GM19328 (cell line): Measurements from ENCODE around the gene RFC2.

Experiments
- ATAC-seq: cut with Tn5 transposase; IDR thresholded peaks from one replicate; pipeline ENCODE4 v1.9.1; 2021; ENCODE audit warnings: mild to moderate bottlenecking, moderate library complexity; ENCODE audit not compliant: unreplicated experiment

Gene RFC2

GRCh38 chr7:74194686-74195085 lies 59.5 kb downstream of the RFC2 start:
- ATAC-seq = no peak

DNA sequence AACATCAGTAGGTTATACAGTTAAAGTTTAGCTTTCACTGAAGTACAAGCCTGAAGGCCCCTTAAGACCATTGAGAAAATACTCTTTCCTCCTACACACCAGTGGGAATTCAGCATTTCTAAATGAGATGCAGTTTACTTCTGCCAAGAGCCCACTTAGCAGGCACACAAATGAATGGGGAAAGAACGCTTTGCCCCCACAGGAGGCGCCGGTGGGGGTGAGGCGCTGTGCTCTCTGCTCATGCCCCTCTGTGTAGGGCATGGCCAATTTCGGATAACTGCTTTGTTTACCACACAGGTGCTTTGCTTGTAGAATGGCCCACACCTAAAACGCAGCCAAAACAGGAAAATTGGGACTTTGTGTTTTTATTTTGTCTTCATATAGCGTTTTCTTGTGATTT lies 60.3 kb downstream of the RFC2 start:
- ATAC-seq = no peak

DNA sequence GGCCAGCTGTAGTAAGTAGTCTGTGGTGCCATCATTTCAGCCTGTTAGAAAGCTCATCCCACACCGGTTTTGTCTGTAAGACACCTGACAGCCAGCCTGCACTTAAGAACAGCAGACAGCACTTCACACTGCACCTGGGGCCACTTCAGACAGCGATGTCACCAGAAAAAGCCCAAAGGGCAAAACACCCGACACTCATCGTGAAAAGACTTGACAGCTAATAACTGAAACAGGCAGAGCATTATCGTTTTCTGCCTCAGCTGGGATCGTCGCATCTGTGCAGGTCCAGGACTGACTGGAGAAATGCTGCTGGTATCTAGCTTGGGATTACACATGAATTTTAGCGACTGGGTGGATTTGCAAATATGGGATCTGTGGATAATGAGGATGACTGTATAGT lies 61.1 kb downstream of the RFC2 start:
- no peak for ATAC-seq

DNA sequence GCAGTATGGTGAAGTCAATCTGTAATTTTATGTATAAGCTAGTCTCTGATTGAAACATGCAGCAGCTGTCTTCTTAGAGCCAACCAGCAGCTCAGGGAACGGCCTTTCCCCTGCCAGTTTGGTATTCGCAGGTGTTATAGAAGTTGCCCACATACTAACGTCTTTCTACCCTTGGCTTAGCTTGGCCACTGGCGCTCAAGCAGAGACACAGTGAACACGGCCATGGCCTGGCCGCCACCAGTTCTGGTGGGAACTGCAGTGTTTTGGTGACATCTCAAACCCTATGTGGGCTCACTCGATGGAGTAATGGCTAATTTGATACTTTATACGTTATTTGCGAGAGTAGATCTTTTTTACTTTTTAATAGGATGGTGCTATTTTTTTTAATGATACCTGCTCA lies 63.0 kb downstream of the RFC2 start:
- no peak for ATAC-seq

DNA sequence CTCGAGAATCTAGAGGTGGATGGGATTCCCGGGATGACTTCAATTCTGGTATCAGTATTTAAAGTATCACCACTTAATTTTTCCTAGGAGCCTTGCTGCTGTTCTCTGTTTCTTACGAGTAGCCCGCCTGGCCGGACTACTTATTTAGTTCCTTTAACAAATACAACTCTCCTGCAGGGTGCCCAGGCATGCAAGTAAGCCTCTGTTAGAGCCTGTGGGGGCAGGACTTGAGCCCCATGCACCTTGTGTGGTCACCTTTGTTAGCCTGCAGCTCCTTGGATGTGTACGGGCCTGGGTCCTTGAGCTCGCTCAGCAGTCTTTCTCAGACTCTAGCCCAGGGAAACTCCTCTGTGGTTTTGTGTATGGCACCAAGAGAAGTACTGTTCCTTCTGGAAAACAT lies 63.9 kb downstream of the RFC2 start:
- ATAC-seq = no peak

DNA sequence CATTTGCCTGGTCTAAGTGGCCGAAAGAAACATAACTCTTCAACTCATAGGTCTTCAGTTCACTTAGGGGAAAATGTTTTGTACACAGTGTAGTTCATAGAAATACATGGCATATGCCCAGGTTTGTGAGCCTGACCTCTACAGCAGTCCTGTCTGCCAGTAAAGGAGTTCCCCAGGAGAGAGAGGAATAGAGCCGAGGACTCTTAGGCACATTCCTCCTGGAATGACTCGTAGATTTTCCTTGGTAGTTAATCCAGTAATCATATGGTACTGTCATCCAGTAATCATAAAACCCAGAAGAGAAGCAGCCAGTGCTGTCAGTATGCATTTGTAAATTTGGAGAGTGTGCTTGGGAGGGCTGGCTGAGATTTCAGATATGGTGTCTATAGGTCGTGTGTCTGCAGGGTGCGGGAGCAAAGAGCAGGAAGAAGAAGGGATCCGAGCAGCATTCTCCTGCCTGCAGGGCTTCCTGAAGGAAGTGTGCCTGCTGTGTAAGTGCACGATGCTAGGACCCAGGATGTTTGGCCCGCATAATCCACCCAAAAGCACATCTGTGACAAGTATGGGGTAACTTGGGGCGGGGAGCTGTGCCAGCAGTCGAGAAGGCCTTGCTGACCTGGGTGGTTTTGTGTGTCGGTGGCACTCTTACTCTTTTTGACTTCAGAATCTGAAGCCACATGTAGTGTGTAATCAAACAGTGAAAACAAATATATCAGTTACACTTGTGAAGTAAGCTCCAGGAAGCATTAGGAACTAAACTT lies 66.1 kb downstream of the RFC2 start:
- ATAC-seq = no peak

DNA sequence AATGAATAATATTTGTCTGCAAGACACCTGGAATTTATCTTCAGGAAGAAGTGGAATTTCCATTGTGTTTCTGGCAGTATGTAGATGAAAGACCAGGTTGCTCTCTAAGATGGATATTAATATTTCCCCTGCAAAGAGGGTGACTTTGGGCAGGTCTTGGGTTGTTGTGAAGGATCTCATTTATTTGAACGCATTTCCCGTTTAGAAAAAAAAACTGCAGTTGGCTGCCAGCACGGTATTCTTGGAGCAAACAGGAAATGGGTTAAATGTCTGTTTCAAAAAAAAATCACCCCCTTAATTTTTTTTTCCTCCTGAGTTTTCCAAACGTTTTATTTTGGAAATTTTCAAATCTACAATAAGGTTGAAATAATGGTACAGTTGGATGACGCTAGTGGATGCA lies 68.6 kb downstream of the RFC2 start:
- no peak for ATAC-seq

DNA sequence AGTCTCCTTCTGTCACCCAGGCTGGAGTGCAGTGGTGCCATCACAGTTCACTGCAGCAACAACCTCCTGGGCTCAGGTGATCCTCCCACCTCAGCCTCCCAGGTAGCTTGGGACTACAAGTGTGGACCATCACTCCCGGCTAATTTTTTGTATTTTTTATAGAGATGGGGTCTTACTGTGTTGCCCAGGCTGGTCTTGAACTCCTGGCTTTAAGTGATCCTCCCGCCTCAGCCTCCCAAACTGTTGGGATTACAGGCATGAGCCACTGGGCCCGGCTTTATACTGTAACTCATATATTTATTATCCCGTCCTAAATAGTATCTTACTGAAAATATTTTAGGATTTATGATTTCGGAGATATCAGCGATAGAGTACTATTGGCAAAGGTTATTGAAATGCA lies 69.2 kb downstream of the RFC2 start:
- ATAC-seq = no peak

DNA sequence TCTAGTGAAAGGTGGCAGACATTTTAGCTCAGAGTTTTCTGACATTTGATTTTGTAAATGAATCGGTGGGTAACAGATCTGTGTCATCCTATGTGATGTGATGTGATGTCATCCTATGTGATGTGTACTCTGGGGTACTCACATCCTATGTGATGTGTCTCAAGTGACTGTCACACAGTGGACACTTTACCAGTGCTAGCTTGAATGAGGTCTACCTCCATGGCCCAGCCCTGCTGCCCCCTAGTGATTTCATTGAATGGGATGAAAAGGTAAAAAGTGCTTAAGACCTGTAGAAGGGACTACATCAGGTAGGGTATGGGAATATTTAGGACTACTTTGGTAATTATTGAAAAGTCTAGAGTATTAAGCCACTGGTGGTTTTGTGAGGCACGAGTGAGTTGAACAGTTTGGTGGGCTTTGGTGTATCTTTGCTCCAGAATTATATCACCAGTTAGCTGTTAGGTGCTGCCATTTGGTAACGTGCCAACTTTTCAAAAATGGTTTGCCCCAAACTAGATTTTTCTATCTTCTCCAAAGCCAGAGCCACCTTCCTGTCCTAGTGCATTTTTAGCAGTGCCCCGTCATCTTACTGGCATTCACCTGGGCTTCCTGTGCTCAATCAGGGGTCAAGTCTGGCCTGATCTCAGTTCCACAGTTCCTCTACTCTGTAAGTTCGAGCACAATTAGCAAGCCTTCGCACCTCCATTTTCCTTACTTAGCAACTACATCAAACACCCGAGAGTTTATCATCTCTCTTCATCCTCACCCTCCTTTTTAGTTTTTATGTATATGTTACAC lies 70.3 kb downstream of the RFC2 start:
- ATAC-seq = no peak

DNA sequence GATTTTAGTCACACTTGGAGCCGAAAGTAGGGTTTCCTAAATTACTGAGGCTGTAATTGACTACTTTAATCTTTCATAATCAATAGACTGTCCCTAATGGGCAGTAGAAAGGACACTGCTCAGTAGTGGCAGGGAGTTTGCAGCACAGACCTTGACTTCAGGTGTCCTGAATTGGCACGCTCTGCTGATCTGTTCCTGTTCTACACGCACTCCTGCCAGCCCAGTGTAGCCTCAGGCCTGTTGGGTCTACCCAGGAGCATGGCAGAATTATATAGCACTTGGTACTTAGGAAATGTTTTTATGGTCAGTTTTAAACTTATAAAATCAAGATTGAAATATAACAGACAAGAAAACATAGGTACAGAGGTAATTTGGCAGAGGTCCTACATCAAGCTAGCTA lies 71.1 kb downstream of the RFC2 start:
- ATAC-seq = no peak

DNA sequence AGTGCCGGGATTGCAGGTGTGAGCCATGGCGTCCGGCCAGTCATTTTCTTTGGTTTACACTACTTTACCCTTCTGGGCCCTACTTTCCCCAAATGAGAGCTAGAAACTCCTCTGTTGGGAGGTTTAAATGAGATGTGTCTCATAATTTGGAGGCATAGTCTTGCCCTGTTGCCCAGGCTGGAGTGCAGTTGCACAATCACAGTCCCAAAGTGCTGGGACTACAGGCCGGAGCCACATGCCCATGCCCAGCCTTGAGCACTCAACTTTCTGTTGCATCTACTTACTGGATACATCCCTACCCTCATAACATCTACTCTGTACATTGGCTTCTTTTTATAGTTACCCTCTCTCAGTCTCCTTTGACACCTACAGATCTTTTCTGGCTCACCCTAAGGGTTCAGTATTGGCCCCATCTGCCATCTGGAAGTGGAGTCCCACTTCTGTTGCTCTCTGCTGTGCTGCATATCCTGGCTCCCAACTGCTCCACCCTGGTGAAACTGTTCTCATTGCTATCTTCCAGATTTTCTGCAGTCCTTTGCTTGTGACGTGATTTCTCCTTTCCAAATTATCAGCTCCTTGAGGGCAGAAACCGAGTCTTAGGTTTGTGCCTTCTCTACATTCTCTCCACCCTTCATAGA lies 71.6 kb downstream of the RFC2 start:
- no peak for ATAC-seq

DNA sequence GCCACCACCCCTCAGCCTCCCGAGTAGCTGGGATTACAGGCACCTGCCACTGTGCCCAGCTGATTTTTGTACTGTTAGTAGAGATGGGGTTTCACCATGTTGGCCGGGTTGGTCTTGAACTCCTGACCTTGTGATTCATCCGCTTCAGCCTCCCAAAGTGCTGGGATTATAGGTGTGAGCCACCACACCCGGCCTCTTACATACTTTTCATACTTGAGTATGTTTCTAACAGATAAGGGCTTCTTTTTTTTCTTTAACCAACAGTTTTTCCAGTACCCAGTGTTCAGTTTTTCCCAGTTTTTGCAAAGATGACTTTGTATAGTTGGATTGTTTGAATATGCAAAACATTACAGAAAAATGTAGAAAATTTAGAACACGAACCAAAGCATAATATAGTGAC lies 72.4 kb downstream of the RFC2 start:
- ATAC-seq = no peak
